ENCODE results near the gene SCYGR4. TPM values are rescaled to one million over a fixed set of nuclear protein-coding genes. Genes with fewer than 3 reads are reported as not detected.
A peak's percentile ranks its signal among the peaks of the same experiment; 100 is the strongest.
"Not testable (repeated sequence)": the region's sequence is repeated elsewhere in the genome, so short reads cannot be mapped to it uniquely, and the experiment has no call there.

Gene SCYGR4
- not detected for total RNA-seq

GRCh38 chr2:227617316-227618230, at the start of gene SCYGR4:
SCYGR4 (plus strand) TSS chr2:227617498; CDS start chr2:227617498, 0 bp downstream.
- DNase-seq = peak; percentile 27

GRCh38 chr2:227568852-227569169, 48.5 kb upstream of the SCYGR4 start:
- no peak for DNase-seq

- DNase-seq = no peak
These were observed 46.7 kb upstream of the SCYGR4 start for GRCh38 chr2:227570615-227571014.

- no peak for DNase-seq
These were observed 41.2 kb upstream of the SCYGR4 start for GRCh38 chr2:227576110-227576509.

- no peak for DNase-seq
These were observed 40.5 kb upstream of the SCYGR4 start for GRCh38 chr2:227576812-227577211.

- DNase-seq = no peak
These were observed 39.7 kb upstream of the SCYGR4 start for GRCh38 chr2:227577555-227577954.

GRCh38 chr2:227578642-227579041, 38.7 kb upstream of the SCYGR4 start:
- no peak for DNase-seq

- DNase-seq = no peak
These were observed 37.5 kb upstream of the SCYGR4 start for GRCh38 chr2:227579791-227580190.

GRCh38 chr2:227582369-227582768, 34.9 kb upstream of the SCYGR4 start:
- no peak for DNase-seq

- no peak for DNase-seq
These were observed 24.5 kb upstream of the SCYGR4 start for GRCh38 chr2:227592694-227593387.

GRCh38 chr2:227595797-227596196, 21.5 kb upstream of the SCYGR4 start:
- DNase-seq = no peak

- DNase-seq = peak; percentile 14
These were observed 20.3 kb upstream of the SCYGR4 start for GRCh38 chr2:227597036-227597435.

GRCh38 chr2:227597998-227598397, 19.3 kb upstream of the SCYGR4 start:
- no peak for DNase-seq

GRCh38 chr2:227598835-227599503, 18.3 kb upstream of the SCYGR4 start, which contains the start of gene SCYGR2:
SCYGR2 (plus strand) TSS chr2:227598893; CDS start chr2:227598893, 0 bp downstream.
- DNase-seq = not testable (repeated sequence)

- DNase-seq = no peak
These were observed 14.9 kb upstream of the SCYGR4 start for GRCh38 chr2:227602358-227602757.

- no peak for DNase-seq
These were observed 10.8 kb upstream of the SCYGR4 start for GRCh38 chr2:227606476-227606875.

- DNase-seq = no peak
These were observed 9.4 kb upstream of the SCYGR4 start for GRCh38 chr2:227607941-227608340.

GRCh38 chr2:227608561-227609338, 8.5 kb upstream of the SCYGR4 start:
- DNase-seq = no peak

GRCh38 chr2:227610123-227610522, 7.2 kb upstream of the SCYGR4 start:
- no peak for DNase-seq

GRCh38 chr2:227612546-227613271, 4.6 kb upstream of the SCYGR4 start:
- no peak for DNase-seq

- no peak for DNase-seq
These were observed 4.0 kb upstream of the SCYGR4 start for GRCh38 chr2:227613272-227613660.

Data from tongue (tissue), 2 donors.